Vagina (tissue), 2 donors: ENCODE data around the gene CLDND2. TPM values are rescaled to one million over a fixed set of nuclear protein-coding genes. Genes with fewer than 3 reads are reported as not detected.
A peak's percentile ranks its signal among the peaks of the same experiment; 100 is the strongest.

Source experiments
- DNase-seq, 2 donors: peaks; one replicate each; pipeline ENCODE4 v3.0.0-alpha.2; 2017; ENCODE audit errors: extremely low spot score in 2 of 2
- H3K27ac ChIP-seq: fragments of 200-600 bp; sonication (generic); one replicate; pipeline ENCODE4 v1.5.1; 2019
- H3K27me3 ChIP-seq: fragments of 200-600 bp; sonication (generic); one replicate; pipeline ENCODE4 v1.5.1; 2019
- H3K36me3 ChIP-seq, 2 donors: fragments of 200-600 bp; sonication (generic); one replicate each; pipeline ENCODE4 v1.5.1; 2017 to 2019
- H3K4me1 ChIP-seq: fragments of 200-600 bp; sonication (generic); one replicate; pipeline ENCODE4 v1.5.1; 2019
- H3K4me3 ChIP-seq, 2 donors: fragments of 200-600 bp; sonication (generic); 1 replicate in 1 of 2; 2 replicates in 1 of 2; pipeline ENCODE4 v1.5.1; 2016 to 2019
- H3K9me3 ChIP-seq: fragments of 200-600 bp; sonication (generic); one replicate; pipeline ENCODE4 v1.5.1; 2019
- CTCF ChIP-seq, 3 experiments: fragments of 450-650 bp in 2 of 3; fragments of 200-600 bp in 1 of 3; sonication (generic) in 1 of 3; IDR thresholded peaks; one replicate each; pipeline ENCODE4 v1.5.1; 2017 to 2019; ENCODE audit warnings: antibody characterized with exemption in 3 of 3, mild to moderate bottlenecking in 2 of 3, moderate library complexity in 2 of 3
- POLR2A ChIP-seq, 2 donors: fragments of 450-650 bp; IDR thresholded peaks; one replicate each; pipeline ENCODE4 v1.6.1; 2017; ENCODE audit warnings: antibody characterized with exemption in 2 of 2, mild to moderate bottlenecking in 2 of 2, moderate library complexity in 2 of 2
- POLR2AphosphoS5 ChIP-seq, 2 donors: sonication (generic); formaldehyde crosslinking; IDR thresholded peaks; one replicate each; pipeline ENCODE4 v1.9.0; 2017; ENCODE audit warnings: antibody characterized with exemption in 2 of 2, mild to moderate bottlenecking in 2 of 2, low read depth in 1 of 2; ENCODE audit not compliant: insufficient read depth in 1 of 2
- intact Hi-C: fragments of 100-400 bp; cut with DNase I; formaldehyde crosslinking; loops from one replicate; pipeline ENCODE4 v1.15.1; 2023
- total RNA-seq: library from RNA; depleted of rRNA; stranded (reverse); fragments of >200 nt; gene quantifications from one replicate; pipeline ENCODE4 v1.2.3, GENCODE V29; 2016

CLDND2 gene
- total RNA-seq, 1 donor from 2014 or later = not detected

GRCh38 chr19:51365211-51365964 is 3.4 kb downstream of the CLDND2 start:
- Histone ChIP-seq H3K4me1 (peaks cover 42% of the 10 kb centered on the region), H3K9me3 (no peaks in the 10 kb centered on the region), H3K27ac (peak overlapping the region; percentile 93), H3K27me3 (no peaks in the 10 kb centered on the region), H3K36me3 (no peaks in the 10 kb centered on the region), H3K4me3 (peak overlapping the region; percentile 79 to 81)
- intact Hi-C loops = loop anchor here (10.0 kb wide), 1 partner anchor 329 kb away; the partner anchor contains the start of gene SPACA6
- TF ChIP-seq POLR2A (IDR thresholded peaks at IDR 0.05) (no peak), POLR2AphosphoS5 (IDR thresholded peaks at IDR 0.05; ENCODE audit: insufficient read depth in 1 of 2, low read depth in 1 of 2) (no peak), CTCF (IDR thresholded peaks at IDR 0.05) (no peak)
- no peak for DNase-seq

GRCh38 chr19:51364200-51365106 is 4.3 kb downstream of the CLDND2 start:
- DNase-seq = no peak
- Histone ChIP-seq H3K36me3 (no peaks in the 10 kb centered on the region), H3K4me1 (peaks cover 49% of the 10 kb centered on the region), H3K27me3 (no peaks in the 10 kb centered on the region), H3K27ac (peak overlapping the region; percentile 37), H3K9me3 (no peaks in the 10 kb centered on the region), H3K4me3 (no peak overlapping the region)
- no peak for TF ChIP-seq POLR2AphosphoS5 (IDR thresholded peaks at IDR 0.05; ENCODE audit: insufficient read depth in 1 of 2, low read depth in 1 of 2)
- intact Hi-C loops = loop anchor here (10.0 kb wide), 1 partner anchor 330 kb away; the partner anchor contains the start of gene SPACA6

DNA sequence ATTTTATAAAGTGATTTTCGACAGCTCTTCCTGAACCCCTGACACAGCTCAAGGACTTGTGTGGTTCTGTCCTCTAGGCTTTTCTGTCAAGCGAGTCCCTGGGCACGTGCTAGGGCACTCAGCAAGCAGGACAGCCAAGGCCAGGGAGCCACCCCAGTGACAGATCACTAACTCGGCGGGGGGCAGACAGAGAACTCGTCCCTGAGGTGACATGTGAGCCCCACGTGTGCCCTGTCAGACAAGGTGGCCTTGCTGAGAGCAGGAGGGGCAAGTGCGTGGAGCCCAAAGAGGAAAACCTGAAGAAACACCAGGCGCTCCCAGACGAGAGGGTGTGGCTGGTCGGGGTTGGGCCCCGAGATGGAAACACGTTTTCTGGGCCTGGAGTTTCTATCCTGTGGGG is 7.6 kb downstream of the CLDND2 start:
- Histone ChIP-seq H3K36me3 (no peaks in the 10 kb centered on the region), H3K9me3 (no peaks in the 10 kb centered on the region), H3K27ac (no peak overlapping the region), H3K4me1 (peaks cover 47% of the 10 kb centered on the region), H3K27me3 (no peaks in the 10 kb centered on the region), H3K4me3 (no peak overlapping the region)
- TF ChIP-seq POLR2A (IDR thresholded peaks at IDR 0.05) (no peak), POLR2AphosphoS5 (IDR thresholded peaks at IDR 0.05; ENCODE audit: insufficient read depth in 1 of 2, low read depth in 1 of 2) (no peak), CTCF (IDR thresholded peaks at IDR 0.05) (no peak)
- no peak for DNase-seq
- intact Hi-C loops = loop anchor here (10.0 kb wide), 1 partner anchor 334 kb away; the partner anchor contains the start of gene SPACA6

DNA sequence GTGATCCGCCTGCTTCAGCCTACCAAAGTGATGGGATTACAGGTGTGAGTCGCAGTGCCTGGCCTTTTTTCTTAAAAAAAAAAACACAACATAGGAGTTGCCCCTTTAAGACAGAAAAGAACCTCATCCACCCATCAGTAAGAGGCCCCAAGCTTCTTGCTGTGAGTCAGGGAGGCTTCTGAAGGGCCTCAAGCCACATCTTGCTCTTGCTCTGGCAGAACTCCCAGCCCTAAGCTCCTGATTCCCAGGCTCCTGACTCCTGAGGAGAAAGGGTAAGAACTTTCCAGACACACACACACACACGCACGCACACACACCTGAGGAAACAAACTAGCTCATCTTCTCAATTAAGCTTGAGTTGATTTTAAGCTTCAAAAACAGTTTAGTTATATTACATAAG is 9.5 kb downstream of the CLDND2 start:
- Histone ChIP-seq H3K27ac (peak overlapping the region; percentile 79), H3K4me3 (no peak overlapping the region), H3K9me3 (no peaks in the 10 kb centered on the region), H3K4me1 (peaks cover 38% of the 10 kb centered on the region), H3K36me3 (no peaks in the 10 kb centered on the region), H3K27me3 (no peaks in the 10 kb centered on the region)
- no peak for TF ChIP-seq CTCF (IDR thresholded peaks at IDR 0.05)
- TF ChIP-seq POLR2AphosphoS5 (IDR thresholded peaks at IDR 0.05; ENCODE audit: insufficient read depth in 1 of 2, low read depth in 1 of 2) = peak in 1 of 2 donors; percentile 65
- DNase-seq = no peak
- intact Hi-C loops = no loop called here

DNA sequence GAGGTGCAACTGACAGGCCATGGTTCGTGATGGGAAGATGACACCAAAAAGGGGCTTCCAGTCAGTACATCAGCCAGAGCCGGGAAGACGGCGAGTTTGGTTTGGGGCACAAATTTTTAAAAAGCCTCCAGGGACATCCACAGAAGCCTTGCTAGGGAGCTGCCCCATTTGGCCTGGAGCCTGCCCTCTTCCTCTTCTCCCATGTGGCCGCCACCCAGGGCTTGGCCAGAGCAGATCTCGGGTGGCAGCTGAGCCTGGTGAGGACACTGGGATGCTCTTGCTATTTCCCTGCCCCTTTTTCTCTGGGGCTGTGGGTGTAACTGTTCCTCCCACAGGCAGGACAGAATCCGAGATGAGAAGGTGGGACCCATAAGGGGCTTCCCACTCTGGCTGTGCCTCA is 10.9 kb downstream of the CLDND2 start:
- no peaks in the 10 kb centered on the region for H3K27me3 ChIP-seq
- DNase-seq = no peak
- TF ChIP-seq POLR2A (IDR thresholded peaks at IDR 0.05) (no peak), CTCF (IDR thresholded peaks at IDR 0.05) (no peak), POLR2AphosphoS5 (IDR thresholded peaks at IDR 0.05; ENCODE audit: insufficient read depth in 1 of 2, low read depth in 1 of 2) (no peak)
- H3K27ac ChIP-seq = no peak overlapping the region
- H3K4me3 ChIP-seq = no peak overlapping the region
- peaks cover 30% of the 10 kb centered on the region for H3K4me1 ChIP-seq
- intact Hi-C loops = no loop called here
- H3K36me3 ChIP-seq = no peaks in the 10 kb centered on the region
- no peaks in the 10 kb centered on the region for H3K9me3 ChIP-seq
